SK-N-SH (cell line): ENCODE data around the gene HERC4.

ENCODE experiments used
- CTCF ChIP-seq: fragments of 200-600 bp; sonication (generic); IDR thresholded peaks from 2 replicates; pipeline ENCODE4 v1.6.1; 2017; ENCODE audit warnings: antibody characterized with exemption, mild to moderate bottlenecking, moderate library complexity
- EP300 ChIP-seq, 2 experiments: IDR thresholded peaks; 2 replicates each; pipeline versions ENCODE4 v1.4.0 to v1.6.1; 2012; ENCODE audit warnings: borderline replicate concordance in 1 of 2, low read depth in 1 of 2, low read length in 1 of 2
- EZH2phosphoT487 ChIP-seq: fragments of 200-600 bp; sonication (generic); IDR thresholded peaks from 2 replicates; pipeline ENCODE4 v1.6.1; 2017; ENCODE audit warnings: low read depth, mixed run types, mild to moderate bottlenecking, antibody characterized with exemption, moderate library complexity, borderline replicate concordance
- FOXJ3 ChIP-seq: sonication (generic); formaldehyde crosslinking; IDR thresholded peaks from 2 replicates; pipeline ENCODE4 v1.5.1; 2020; ENCODE audit warnings: mild to moderate bottlenecking, missing genetic modification reagents
- MAX ChIP-seq: IDR thresholded peaks from 2 replicates; pipeline ENCODE4 v1.4.0; 2012; ENCODE audit warnings: low read depth
- POLR2AphosphoS5 ChIP-seq: IDR thresholded peaks from 2 replicates; pipeline ENCODE4 v1.6.1; 2012; ENCODE audit warnings: low read depth, low read length
- RFX5 ChIP-seq: IDR thresholded peaks from 2 replicates; pipeline ENCODE4 v1.6.1; 2012; ENCODE audit warnings: mild to moderate bottlenecking, improper control_type of control experiment, low read length
- RXRA ChIP-seq: IDR thresholded peaks from 2 replicates; pipeline ENCODE4 v1.4.0; 2012; ENCODE audit warnings: low read depth, mild to moderate bottlenecking, borderline replicate concordance
- TCF12 ChIP-seq: IDR thresholded peaks from 2 replicates; pipeline ENCODE4 v1.4.0; 2012
- YY1 ChIP-seq: IDR thresholded peaks from 2 replicates; pipeline ENCODE4 v1.4.0; 2012; ENCODE audit warnings: low read depth, mild to moderate bottlenecking
- TF ChIP-seq, protein P1 (sequence below): IDR thresholded peaks from 2 replicates; pipeline ENCODE4 v1.4.0; 2012; ENCODE audit warnings: low read depth, borderline replicate concordance
- TF ChIP-seq, protein P2 (sequence below): fragments of 150-350 bp; IDR thresholded peaks from 2 replicates; pipeline ENCODE4 v1.6.1; 2017; ENCODE audit warnings: antibody characterized with exemption, low read length, low read depth, borderline replicate concordance

DNA sequence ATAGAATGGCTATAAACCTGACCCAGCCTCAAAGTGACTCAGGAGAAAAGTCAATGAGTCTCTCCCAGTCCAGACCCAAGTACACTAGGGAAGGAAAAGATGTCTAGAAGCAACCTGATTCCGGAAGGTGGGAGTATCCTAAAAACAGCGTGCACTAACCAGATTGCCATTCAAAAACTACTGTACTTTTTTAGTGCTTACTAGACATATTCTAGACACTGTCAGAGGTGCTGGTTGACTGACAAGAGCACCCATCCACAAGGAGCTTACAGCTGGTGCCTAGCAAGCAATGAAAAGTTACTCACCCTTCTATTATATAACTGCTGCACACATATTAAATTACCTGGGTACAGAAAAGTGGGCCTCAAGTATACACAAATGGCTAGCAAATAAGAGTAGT, 109.6 kb downstream of the HERC4 start:
- TF ChIP-seq CTCF: no peak
- no peak for TF ChIP-seq RFX5
- TF ChIP-seq POLR2AphosphoS5: no peak
- no peak for TF ChIP-seq RXRA
- TF ChIP-seq EZH2phosphoT487: no peak
- no peak for TF ChIP-seq YY1
- TF ChIP-seq MAX: no peak
- TF ChIP-seq TCF12: no peak
- TF ChIP-seq, protein P1, sequence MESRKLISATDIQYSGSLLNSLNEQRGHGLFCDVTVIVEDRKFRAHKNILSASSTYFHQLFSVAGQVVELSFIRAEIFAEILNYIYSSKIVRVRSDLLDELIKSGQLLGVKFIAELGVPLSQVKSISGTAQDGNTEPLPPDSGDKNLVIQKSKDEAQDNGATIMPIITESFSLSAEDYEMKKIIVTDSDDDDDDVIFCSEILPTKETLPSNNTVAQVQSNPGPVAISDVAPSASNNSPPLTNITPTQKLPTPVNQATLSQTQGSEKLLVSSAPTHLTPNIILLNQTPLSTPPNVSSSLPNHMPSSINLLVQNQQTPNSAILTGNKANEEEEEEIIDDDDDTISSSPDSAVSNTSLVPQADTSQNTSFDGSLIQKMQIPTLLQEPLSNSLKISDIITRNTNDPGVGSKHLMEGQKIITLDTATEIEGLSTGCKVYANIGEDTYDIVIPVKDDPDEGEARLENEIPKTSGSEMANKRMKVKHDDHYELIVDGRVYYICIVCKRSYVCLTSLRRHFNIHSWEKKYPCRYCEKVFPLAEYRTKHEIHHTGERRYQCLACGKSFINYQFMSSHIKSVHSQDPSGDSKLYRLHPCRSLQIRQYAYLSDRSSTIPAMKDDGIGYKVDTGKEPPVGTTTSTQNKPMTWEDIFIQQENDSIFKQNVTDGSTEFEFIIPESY: no peak
- no peak for TF ChIP-seq FOXJ3
- no peak for TF ChIP-seq EP300 (IDR thresholded peaks at IDR 0.05; ENCODE audit: borderline replicate concordance in 1 of 2, low read depth in 1 of 2, low read length in 1 of 2)
- TF ChIP-seq, protein P2, sequence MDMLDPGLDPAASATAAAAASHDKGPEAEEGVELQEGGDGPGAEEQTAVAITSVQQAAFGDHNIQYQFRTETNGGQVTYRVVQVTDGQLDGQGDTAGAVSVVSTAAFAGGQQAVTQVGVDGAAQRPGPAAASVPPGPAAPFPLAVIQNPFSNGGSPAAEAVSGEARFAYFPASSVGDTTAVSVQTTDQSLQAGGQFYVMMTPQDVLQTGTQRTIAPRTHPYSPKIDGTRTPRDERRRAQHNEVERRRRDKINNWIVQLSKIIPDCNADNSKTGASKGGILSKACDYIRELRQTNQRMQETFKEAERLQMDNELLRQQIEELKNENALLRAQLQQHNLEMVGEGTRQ: no peak
